Neural cell (in vitro differentiated cells): ENCODE measurements around the gene SEMA7A. TPM values are rescaled to one million over a fixed set of nuclear protein-coding genes. Genes with fewer than 3 reads are reported as not detected.
A peak's percentile ranks its signal among the peaks of the same experiment; 100 is the strongest.

ENCODE experiments used
- H2AFZ ChIP-seq: fragments of 200-600, 300-800 bp; sonication (generic), shearing (Covaris generic); 2 replicates; pipeline ENCODE4 v1.6.0; 2014; ENCODE audit warnings: low read depth, mild to moderate bottlenecking, antibody characterized with exemption, low read length, moderate library complexity
- H3F3A ChIP-seq: fragments of 200-600 bp; shearing (Covaris generic); 2 replicates; pipeline ENCODE4 v1.6.1; 2016; ENCODE audit warnings: mild to moderate bottlenecking, moderate library complexity, mixed read lengths, antibody characterized with exemption, low read length; ENCODE audit not compliant: insufficient read depth, poor library complexity, severe bottlenecking
- H3K27ac ChIP-seq: fragments of 200-600, 300-800 bp; sonication (generic), shearing (Covaris generic); 2 replicates; pipeline ENCODE4 v1.5.1; 2014; ENCODE audit warnings: mild to moderate bottlenecking, low read length, moderate library complexity
- H3K27me3 ChIP-seq: fragments of 300-800, 200-600 bp; sonication (generic), shearing (Covaris generic); 2 replicates; pipeline ENCODE4 v1.6.0; 2014; ENCODE audit warnings: mild to moderate bottlenecking, low read depth, low read length, moderate library complexity; ENCODE audit not compliant: insufficient read depth
- H3K36me3 ChIP-seq: fragments of 300-800, 200-600 bp; sonication (generic), shearing (Covaris generic); 2 replicates; pipeline ENCODE4 v1.5.1; 2014; ENCODE audit warnings: mild to moderate bottlenecking, antibody characterized with exemption, low read length, moderate library complexity; ENCODE audit not compliant: insufficient read depth
- H3K4me2 ChIP-seq: fragments of 300-800, 200-600 bp; sonication (generic), shearing (Covaris generic); 2 replicates; pipeline ENCODE4 v1.6.0; 2014; ENCODE audit warnings: mild to moderate bottlenecking, low read length
- H3K4me3 ChIP-seq: fragments of 300-800, 200-600 bp; sonication (generic), shearing (Covaris generic); 2 replicates; pipeline ENCODE4 v1.5.1; 2014; ENCODE audit warnings: mild to moderate bottlenecking, low read length, moderate library complexity
- H3K79me2 ChIP-seq: fragments of 200-600 bp; shearing (Covaris generic); replicated peaks from 2 replicates; pipeline ENCODE4 v1.6.0; 2014; ENCODE audit warnings: mild to moderate bottlenecking, low read length, moderate library complexity; ENCODE audit not compliant: insufficient read depth
- H3K9ac ChIP-seq: fragments of 300-800, 200-600 bp; sonication (generic), shearing (Covaris generic); 2 replicates; pipeline ENCODE4 v1.6.1; 2016; ENCODE audit warnings: mild to moderate bottlenecking, low read length, mixed read lengths
- H3K9me2 ChIP-seq: fragments of 200-600 bp; shearing (Covaris generic); 2 replicates; pipeline ENCODE4 v1.6.1; 2016; ENCODE audit warnings: mild to moderate bottlenecking, low read length, mixed read lengths; ENCODE audit not compliant: insufficient read depth
- H3K9me3 ChIP-seq: fragments of 200-600, 300-800 bp; sonication (generic), shearing (Covaris generic); 2 replicates; pipeline ENCODE4 v1.6.1; 2016; ENCODE audit warnings: mild to moderate bottlenecking, mixed run types, low read length, moderate library complexity, mixed read lengths
- H4K20me1 ChIP-seq: fragments of 200-600 bp; shearing (Covaris generic); 2 replicates; pipeline ENCODE4 v1.6.1; 2016; ENCODE audit warnings: mild to moderate bottlenecking, mixed run types; ENCODE audit not compliant: insufficient read depth
- EP300 ChIP-seq: fragments of 450-650 bp; conservative IDR thresholded peaks from 2 replicates; pipeline ENCODE4 v1.6.1; 2014; ENCODE audit warnings: antibody characterized with exemption, mild to moderate bottlenecking, moderate library complexity; ENCODE audit not compliant: poor library complexity, severe bottlenecking
- EZH2 ChIP-seq: fragments of 200-600, 300-800 bp; shearing (Covaris generic), sonication (generic); IDR thresholded peaks from 2 replicates; pipeline ENCODE4 v1.6.1; 2014; ENCODE audit warnings: antibody characterized with exemption, low read length, borderline replicate concordance, mild to moderate bottlenecking; ENCODE audit not compliant: insufficient read depth, poor library complexity, severe bottlenecking
- MXI1 ChIP-seq: fragments of 450-650 bp; conservative IDR thresholded peaks from 2 replicates; pipeline ENCODE4 v1.6.1; 2014; ENCODE audit warnings: antibody characterized with exemption, mild to moderate bottlenecking; ENCODE audit not compliant: poor library complexity, severe bottlenecking
- POLR2AphosphoS5 ChIP-seq: IDR thresholded peaks from 2 replicates; pipeline ENCODE4 v1.6.1; 2012
- RAD21 ChIP-seq: fragments of 450-650 bp; conservative IDR thresholded peaks from 2 replicates; pipeline ENCODE4 v1.6.1; 2014; ENCODE audit warnings: antibody characterized with exemption, mild to moderate bottlenecking, moderate library complexity
- SMC3 ChIP-seq: fragments of 450-650 bp; conservative IDR thresholded peaks from 2 replicates; pipeline ENCODE4 v1.6.1; 2014; ENCODE audit warnings: antibody characterized with exemption, mild to moderate bottlenecking, moderate library complexity; ENCODE audit not compliant: poor library complexity
- TAF1 ChIP-seq: IDR thresholded peaks from 2 replicates; pipeline ENCODE4 v1.6.1; 2012; ENCODE audit warnings: low read depth
- polyA plus RNA-seq: library from polyadenylated mRNA; depleted of rRNA; stranded (reverse); fragments of >200 nt; gene quantifications from 2 replicates; pipeline ENCODE4 v1.2.3, GENCODE V29; 2014
- TF ChIP-seq, protein P1 (sequence below): IDR thresholded peaks from 2 replicates; pipeline ENCODE4 v1.6.1; 2012; ENCODE audit warnings: borderline replicate concordance
- TF ChIP-seq, protein P2 (sequence below): fragments of 450-650 bp; IDR thresholded peaks from 2 replicates; pipeline ENCODE4 v1.5.1; 2014; ENCODE audit warnings: antibody characterized with exemption, mild to moderate bottlenecking, moderate library complexity; ENCODE audit not compliant: poor library complexity, severe bottlenecking

Gene SEMA7A
- polyA plus RNA-seq, 1 donor from 2014 or later: 28.8 TPM

- TF ChIP-seq MXI1 (peak; percentile 25), TAF1 (no peak)
- no peaks in the 10 kb centered on the region for H4K20me1 ChIP-seq
- H3K9me3 ChIP-seq: no peaks in the 10 kb centered on the region
- H3K27ac ChIP-seq: peak overlapping the region; percentile 45
- H3K79me2 ChIP-seq: peaks cover 24% of the 10 kb centered on the region
- no peaks in the 10 kb centered on the region for H3F3A ChIP-seq
- H3K27me3 ChIP-seq: no peaks in the 10 kb centered on the region
- peak overlapping the region; percentile 94 for H3K4me3 ChIP-seq
- peak overlapping the region; percentile 51 for H2AFZ ChIP-seq
- H3K36me3 ChIP-seq: no peaks in the 10 kb centered on the region
- peak overlapping the region; percentile 84 for H3K9ac ChIP-seq
- peak overlapping the region; percentile 59 for H3K4me2 ChIP-seq
- H3K9me2 ChIP-seq: no peaks in the 10 kb centered on the region
Observed at GRCh38 chr15:74432968-74433591, 678 bp downstream of the SEMA7A start.

DNA sequence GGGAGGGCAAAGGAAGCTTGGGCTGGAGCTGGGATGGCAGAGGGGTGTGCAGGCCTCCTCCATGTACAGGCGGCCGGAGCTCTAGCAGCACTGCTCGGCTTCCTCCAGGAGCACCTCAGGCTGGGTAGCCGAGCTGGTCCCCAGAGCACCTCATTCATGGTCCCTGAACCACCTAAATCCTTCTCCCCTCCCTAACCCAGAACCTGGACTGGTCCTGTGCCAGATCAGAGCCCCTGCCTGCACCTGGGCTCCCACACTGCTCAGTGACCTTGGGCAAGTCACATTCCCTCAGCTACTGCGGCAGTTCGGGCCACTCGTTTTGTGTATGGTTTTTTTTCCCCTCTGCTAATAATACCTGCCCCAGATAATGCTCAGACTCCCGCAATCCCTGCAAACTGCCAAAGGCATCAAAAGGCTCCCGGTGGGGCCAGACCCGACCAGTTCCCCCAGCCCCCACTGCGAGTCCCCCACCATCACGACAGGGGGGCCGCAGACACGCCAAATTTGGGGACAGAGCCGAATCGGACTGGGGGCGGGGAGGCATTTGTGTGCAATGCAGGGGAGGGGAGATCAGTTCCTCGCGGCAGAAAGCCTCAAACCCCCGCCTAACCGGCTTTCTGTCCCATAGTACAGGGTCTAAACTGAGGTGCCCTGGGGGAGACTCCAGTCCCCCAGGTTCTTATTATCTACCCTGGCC is 1.3 kb downstream of the SEMA7A start:
- Histone ChIP-seq H2AFZ (peak overlapping the region; percentile 33), H3K27ac (no peak overlapping the region), H3K79me2 (peaks cover 24% of the 10 kb centered on the region), H4K20me1 (no peaks in the 10 kb centered on the region), H3K4me3 (peak overlapping the region; percentile 94), H3K27me3 (no peaks in the 10 kb centered on the region), H3K9me3 (no peaks in the 10 kb centered on the region), H3K9ac (peak overlapping the region; percentile 84), H3K36me3 (no peaks in the 10 kb centered on the region), H3K4me2 (peak overlapping the region; percentile 59), H3F3A (no peaks in the 10 kb centered on the region), H3K9me2 (no peaks in the 10 kb centered on the region)
- TF ChIP-seq EP300: no peak
- TF ChIP-seq EZH2: no peak
- TF ChIP-seq SMC3: no peak
- no peak for TF ChIP-seq RAD21

GRCh38 chr15:74431645-74432044 is 2.1 kb downstream of the SEMA7A start:
- TF ChIP-seq TAF1 (no peak), EP300 (no peak), RAD21 (no peak), POLR2AphosphoS5 (no peak), EZH2 (no peak), MXI1 (no peak), SMC3 (no peak)
- TF ChIP-seq, protein P1, sequence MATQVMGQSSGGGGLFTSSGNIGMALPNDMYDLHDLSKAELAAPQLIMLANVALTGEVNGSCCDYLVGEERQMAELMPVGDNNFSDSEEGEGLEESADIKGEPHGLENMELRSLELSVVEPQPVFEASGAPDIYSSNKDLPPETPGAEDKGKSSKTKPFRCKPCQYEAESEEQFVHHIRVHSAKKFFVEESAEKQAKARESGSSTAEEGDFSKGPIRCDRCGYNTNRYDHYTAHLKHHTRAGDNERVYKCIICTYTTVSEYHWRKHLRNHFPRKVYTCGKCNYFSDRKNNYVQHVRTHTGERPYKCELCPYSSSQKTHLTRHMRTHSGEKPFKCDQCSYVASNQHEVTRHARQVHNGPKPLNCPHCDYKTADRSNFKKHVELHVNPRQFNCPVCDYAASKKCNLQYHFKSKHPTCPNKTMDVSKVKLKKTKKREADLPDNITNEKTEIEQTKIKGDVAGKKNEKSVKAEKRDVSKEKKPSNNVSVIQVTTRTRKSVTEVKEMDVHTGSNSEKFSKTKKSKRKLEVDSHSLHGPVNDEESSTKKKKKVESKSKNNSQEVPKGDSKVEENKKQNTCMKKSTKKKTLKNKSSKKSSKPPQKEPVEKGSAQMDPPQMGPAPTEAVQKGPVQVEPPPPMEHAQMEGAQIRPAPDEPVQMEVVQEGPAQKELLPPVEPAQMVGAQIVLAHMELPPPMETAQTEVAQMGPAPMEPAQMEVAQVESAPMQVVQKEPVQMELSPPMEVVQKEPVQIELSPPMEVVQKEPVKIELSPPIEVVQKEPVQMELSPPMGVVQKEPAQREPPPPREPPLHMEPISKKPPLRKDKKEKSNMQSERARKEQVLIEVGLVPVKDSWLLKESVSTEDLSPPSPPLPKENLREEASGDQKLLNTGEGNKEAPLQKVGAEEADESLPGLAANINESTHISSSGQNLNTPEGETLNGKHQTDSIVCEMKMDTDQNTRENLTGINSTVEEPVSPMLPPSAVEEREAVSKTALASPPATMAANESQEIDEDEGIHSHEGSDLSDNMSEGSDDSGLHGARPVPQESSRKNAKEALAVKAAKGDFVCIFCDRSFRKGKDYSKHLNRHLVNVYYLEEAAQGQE: no peak
- TF ChIP-seq, protein P2, sequence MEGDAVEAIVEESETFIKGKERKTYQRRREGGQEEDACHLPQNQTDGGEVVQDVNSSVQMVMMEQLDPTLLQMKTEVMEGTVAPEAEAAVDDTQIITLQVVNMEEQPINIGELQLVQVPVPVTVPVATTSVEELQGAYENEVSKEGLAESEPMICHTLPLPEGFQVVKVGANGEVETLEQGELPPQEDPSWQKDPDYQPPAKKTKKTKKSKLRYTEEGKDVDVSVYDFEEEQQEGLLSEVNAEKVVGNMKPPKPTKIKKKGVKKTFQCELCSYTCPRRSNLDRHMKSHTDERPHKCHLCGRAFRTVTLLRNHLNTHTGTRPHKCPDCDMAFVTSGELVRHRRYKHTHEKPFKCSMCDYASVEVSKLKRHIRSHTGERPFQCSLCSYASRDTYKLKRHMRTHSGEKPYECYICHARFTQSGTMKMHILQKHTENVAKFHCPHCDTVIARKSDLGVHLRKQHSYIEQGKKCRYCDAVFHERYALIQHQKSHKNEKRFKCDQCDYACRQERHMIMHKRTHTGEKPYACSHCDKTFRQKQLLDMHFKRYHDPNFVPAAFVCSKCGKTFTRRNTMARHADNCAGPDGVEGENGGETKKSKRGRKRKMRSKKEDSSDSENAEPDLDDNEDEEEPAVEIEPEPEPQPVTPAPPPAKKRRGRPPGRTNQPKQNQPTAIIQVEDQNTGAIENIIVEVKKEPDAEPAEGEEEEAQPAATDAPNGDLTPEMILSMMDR: no peak
- no peaks in the 10 kb centered on the region for H4K20me1 ChIP-seq
- no peaks in the 10 kb centered on the region for H3K36me3 ChIP-seq
- H2AFZ ChIP-seq: no peak overlapping the region
- H3K9me3 ChIP-seq: no peaks in the 10 kb centered on the region
- no peaks in the 10 kb centered on the region for H3F3A ChIP-seq
- H3K4me2 ChIP-seq: no peak overlapping the region
- H3K79me2 ChIP-seq: peaks cover 24% of the 10 kb centered on the region
- no peak overlapping the region for H3K9ac ChIP-seq
- peak overlapping the region; percentile 94 for H3K4me3 ChIP-seq
- no peaks in the 10 kb centered on the region for H3K27me3 ChIP-seq
- H3K27ac ChIP-seq: no peak overlapping the region
- H3K9me2 ChIP-seq: no peaks in the 10 kb centered on the region
